ENCODE results near the gene C2orf92. TPM values are rescaled to one million over a fixed set of nuclear protein-coding genes. Genes with fewer than 3 reads are reported as not detected.

Gene C2orf92
- total RNA-seq, 1 donor from 2014 or later = 11.0 TPM

DNA sequence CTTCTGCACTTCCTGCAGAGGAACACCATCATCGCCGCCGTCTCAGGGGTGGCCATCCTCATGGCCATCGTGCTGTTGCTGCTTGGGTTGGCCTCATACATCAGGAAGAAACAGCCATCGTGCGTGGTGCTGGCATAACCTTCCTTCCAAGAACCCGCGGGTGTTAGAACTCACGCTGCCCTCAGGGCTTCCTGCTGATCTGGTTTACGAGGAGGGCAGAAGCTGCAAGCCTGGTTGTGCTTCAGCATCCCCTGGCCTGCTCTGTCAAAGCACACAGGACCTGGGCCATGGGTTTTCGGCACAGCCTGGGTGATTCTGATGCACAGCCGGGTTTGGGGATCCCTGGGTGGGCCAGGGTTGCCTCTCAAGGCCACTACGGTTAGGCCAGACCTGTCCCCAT, 31.7 kb downstream of the C2orf92 start:
- intact Hi-C loops (cut with DNase I) = loop anchor here (10.0 kb wide), 1 partner anchor 1484 kb away; the partner anchor contains the start of genes MITD1 and MRPL30
- TF ChIP-seq POLR2A (IDR thresholded peaks at IDR 0.05) = no peak
- TF ChIP-seq, protein P1, sequence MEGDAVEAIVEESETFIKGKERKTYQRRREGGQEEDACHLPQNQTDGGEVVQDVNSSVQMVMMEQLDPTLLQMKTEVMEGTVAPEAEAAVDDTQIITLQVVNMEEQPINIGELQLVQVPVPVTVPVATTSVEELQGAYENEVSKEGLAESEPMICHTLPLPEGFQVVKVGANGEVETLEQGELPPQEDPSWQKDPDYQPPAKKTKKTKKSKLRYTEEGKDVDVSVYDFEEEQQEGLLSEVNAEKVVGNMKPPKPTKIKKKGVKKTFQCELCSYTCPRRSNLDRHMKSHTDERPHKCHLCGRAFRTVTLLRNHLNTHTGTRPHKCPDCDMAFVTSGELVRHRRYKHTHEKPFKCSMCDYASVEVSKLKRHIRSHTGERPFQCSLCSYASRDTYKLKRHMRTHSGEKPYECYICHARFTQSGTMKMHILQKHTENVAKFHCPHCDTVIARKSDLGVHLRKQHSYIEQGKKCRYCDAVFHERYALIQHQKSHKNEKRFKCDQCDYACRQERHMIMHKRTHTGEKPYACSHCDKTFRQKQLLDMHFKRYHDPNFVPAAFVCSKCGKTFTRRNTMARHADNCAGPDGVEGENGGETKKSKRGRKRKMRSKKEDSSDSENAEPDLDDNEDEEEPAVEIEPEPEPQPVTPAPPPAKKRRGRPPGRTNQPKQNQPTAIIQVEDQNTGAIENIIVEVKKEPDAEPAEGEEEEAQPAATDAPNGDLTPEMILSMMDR (IDR thresholded peaks at IDR 0.05) = no peak
- TF ChIP-seq POLR2AphosphoS5 (IDR thresholded peaks at IDR 0.05; ENCODE audit: insufficient read depth in 1 of 2, low read depth in 1 of 2) = no peak
- no peak overlapping the region for H3K27ac ChIP-seq
- H3K27me3 ChIP-seq = no peaks in the 10 kb centered on the region
- H3K36me3 ChIP-seq = no peaks in the 10 kb centered on the region
- H3K9me3 ChIP-seq = no peaks in the 10 kb centered on the region
- peak in 1 of 2 donors; percentile 89 for DNase-seq (ENCODE audit: extremely low spot score in 2 of 2)
- peaks cover 5% of the 10 kb centered on the region for H3K4me1 ChIP-seq
- H3K4me3 ChIP-seq = no peak overlapping the region

GRCh38 chr2:97701851-97702465, 32.4 kb downstream of the C2orf92 start:
- Histone ChIP-seq H3K27ac (no peak overlapping the region), H3K4me3 (no peak overlapping the region), H3K27me3 (no peaks in the 10 kb centered on the region), H3K9me3 (no peaks in the 10 kb centered on the region), H3K36me3 (no peaks in the 10 kb centered on the region), H3K4me1 (peaks cover 3% of the 10 kb centered on the region)
- peak in 1 of 2 donors; percentile 77 for DNase-seq (ENCODE audit: extremely low spot score in 2 of 2)
- intact Hi-C loops (cut with DNase I) = loop anchor here (10.0 kb wide), 1 partner anchor 1483 kb away; the partner anchor contains the start of genes MITD1 and MRPL30
- no peak for TF ChIP-seq POLR2AphosphoS5 (IDR thresholded peaks at IDR 0.05; ENCODE audit: insufficient read depth in 1 of 2, low read depth in 1 of 2)
- TF ChIP-seq, protein P1 (IDR thresholded peaks at IDR 0.05) = no peak
- TF ChIP-seq POLR2A (IDR thresholded peaks at IDR 0.05) = no peak

DNA sequence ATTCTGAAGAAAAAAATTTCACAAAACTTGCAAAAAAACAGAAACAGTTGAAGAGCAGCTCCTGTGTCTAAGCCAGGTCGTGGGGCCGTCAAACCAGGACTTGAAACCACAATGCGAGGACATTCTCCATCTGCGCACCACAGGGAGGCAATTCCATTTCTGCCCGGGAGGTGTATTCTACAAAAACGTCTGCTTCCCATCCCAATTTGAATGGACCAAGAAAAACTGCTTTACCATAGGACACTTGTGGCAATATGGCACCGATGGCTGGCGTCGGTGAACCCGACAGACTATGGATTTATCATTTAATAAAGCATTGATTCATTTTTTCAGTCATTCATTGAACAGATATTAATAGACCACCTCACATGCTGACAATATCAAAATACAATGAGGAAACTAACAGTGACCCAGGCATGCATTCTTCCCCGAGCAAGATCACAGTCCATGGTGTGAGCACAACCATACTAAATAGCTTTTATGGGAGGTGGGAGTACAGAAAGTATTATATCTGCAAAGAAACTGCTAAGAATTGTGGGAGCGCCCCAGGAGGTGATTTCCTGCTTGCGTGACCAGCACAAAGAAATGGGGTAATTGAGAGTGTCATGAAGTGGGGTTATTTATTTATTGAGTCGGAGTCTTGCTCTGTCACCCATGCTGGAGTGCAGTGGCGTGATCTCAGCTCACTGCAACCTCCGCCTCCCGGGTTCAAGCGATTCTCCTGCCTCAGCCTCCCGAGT, 33.4 kb downstream of the C2orf92 start:
- TF ChIP-seq POLR2AphosphoS5 (IDR thresholded peaks at IDR 0.05; ENCODE audit: insufficient read depth in 1 of 2, low read depth in 1 of 2) (no peak), POLR2A (IDR thresholded peaks at IDR 0.05) (no peak)
- TF ChIP-seq, protein P1 (IDR thresholded peaks at IDR 0.05) = no peak
- no peaks in the 10 kb centered on the region for H3K27me3 ChIP-seq
- intact Hi-C loops (cut with DNase I) = loop anchor here (10.0 kb wide), 1 partner anchor 1482 kb away; the partner anchor contains the start of genes MITD1 and MRPL30
- no peaks in the 10 kb centered on the region for H3K9me3 ChIP-seq
- no peaks in the 10 kb centered on the region for H3K4me1 ChIP-seq
- H3K4me3 ChIP-seq = no peak overlapping the region
- H3K36me3 ChIP-seq = no peaks in the 10 kb centered on the region
- no peak overlapping the region for H3K27ac ChIP-seq
- DNase-seq (ENCODE audit: extremely low spot score in 2 of 2) = no peak

- Histone ChIP-seq H3K36me3 (no peaks in the 10 kb centered on the region), H3K9me3 (no peaks in the 10 kb centered on the region), H3K27ac (no peak overlapping the region), H3K4me1 (no peaks in the 10 kb centered on the region), H3K27me3 (no peaks in the 10 kb centered on the region), H3K4me3 (no peak overlapping the region)
- no peak for DNase-seq (ENCODE audit: extremely low spot score in 2 of 2)
- intact Hi-C loops (cut with DNase I) = loop anchor here (10.0 kb wide), 1 partner anchor 1481 kb away; the partner anchor contains the start of genes MITD1 and MRPL30
- TF ChIP-seq POLR2A (IDR thresholded peaks at IDR 0.05) (no peak), POLR2AphosphoS5 (IDR thresholded peaks at IDR 0.05; ENCODE audit: insufficient read depth in 1 of 2, low read depth in 1 of 2) (no peak)
- TF ChIP-seq, protein P1 (IDR thresholded peaks at IDR 0.05) = no peak
These were observed 34.2 kb downstream of the C2orf92 start for GRCh38 chr2:97703741-97704140.

All from vagina (tissue), 2 donors.